Pancreas (tissue), 10 donors: ENCODE results near the gene TMEM240. TPM values are rescaled to one million over a fixed set of nuclear protein-coding genes. Genes with fewer than 3 reads are reported as not detected.

ENCODE experiments used
- ATAC-seq, 4 donors: fragments of 200-7000 bp; cut with Tn5 transposase; one replicate each; pipeline versions ENCODE4 v1.8.0 to v1.9.1; 2020; ENCODE audit warnings: mild to moderate bottlenecking in 4 of 4, moderate library complexity in 4 of 4
- DNase-seq, 6 donors: peaks; one replicate each; pipeline ENCODE4 v3.0.0-alpha.2; 2020
- FAIRE-seq: peaks from 2 replicates; lab custom pipeline; 2012; peaks lifted over from hg19 to GRCh38; lab: Jason Lieb, UNC
- H3K27ac ChIP-seq, 4 donors: fragments of 200-600 bp; sonication (generic); 1 replicate in 3 of 4; 2 replicates in 1 of 4; pipeline versions ENCODE4 v1.5.0 to v1.8.0; 2020
- H3K27me3 ChIP-seq, 4 donors: fragments of 200-600 bp; one replicate each; pipeline ENCODE4 v1.8.0; 2021
- H3K36me3 ChIP-seq, 3 donors: fragments of 200-600 bp; sonication (generic) in 1 of 3; one replicate each; pipeline versions ENCODE4 v1.5.0 to v1.8.0; 2020 to 2021
- H3K4me1 ChIP-seq, 3 donors: fragments of 200-600 bp; one replicate each; pipeline ENCODE4 v1.8.0; 2021
- H3K4me3 ChIP-seq, 4 donors: fragments of 200-600 bp; sonication (generic) in 2 of 4; one replicate each; pipeline versions ENCODE4 v1.5.0 to v1.8.0; 2020 to 2021
- H3K9me3 ChIP-seq, 4 donors: fragments of 200-600 bp; one replicate each; pipeline ENCODE4 v1.8.0; 2021
- CTCF ChIP-seq, 4 donors: fragments of 200-600 bp; sonication (generic) in 3 of 4; IDR thresholded peaks; one replicate each; pipeline versions ENCODE4 v1.5.0 to v1.8.0; 2021; ENCODE audit warnings: antibody characterized with exemption in 4 of 4
- WGBS, 2 donors: extraction: QIAGEN DNeasy Blood & Tissue Kit; methylation state at CpG; one replicate each; pipeline ENCODE4 v1.1.7; 2013; 5-methylcytosine and 5-hydroxymethylcytosine counted together
- intact Hi-C, 3 donors: fragments of 100-400 bp; cut with DNase I; formaldehyde crosslinking; loops; one replicate each; pipeline versions ENCODE4 v1.11.1 to v1.14.2; 2022
- polyA plus RNA-seq, 2 donors: library from polyadenylated mRNA; stranded (reverse); fragments of 200-250 nt; gene quantifications; one replicate each; pipeline ENCODE4 v1.2.3, GENCODE V29; 2013
- total RNA-seq, 6 donors: library from RNA; stranded (reverse); fragmentation: NEBNext Ultra II Directional in 4 of 6; extraction: Animal tissue kit (Norgen Biotek cat#: 25700) in 4 of 6; gene quantifications; one replicate each; pipeline versions ENCODE4 v1.2.1 to v1.2.4, GENCODE V29; 2021 to 2023
- donor health status: healthy with polysubstance abuse.
- donor health status: DM: no; HTN: no; CAD: no; lungs with moderate emphysema.
- donor health status: DM: no; HTN: no; CAD: no.
- donor health status: control.
- donor health status: control.
- donor health status: Bipolar disorder and iron deficiency.
- donor health status: DM: yes; HTN: yes; CAD: no.
- donor health status: DM: no; HTN: no; CAD: no.
- donor health status: DM: no; HTN: no; CAD: no.
- donor health status: DM: yes; HTN: yes; CAD: no.

The TMEM240 gene
- total and polyA plus RNA-seq, 8 donors, result 0.22 to 3.6 (median 0.79) TPM; not detected in 1

DNA sequence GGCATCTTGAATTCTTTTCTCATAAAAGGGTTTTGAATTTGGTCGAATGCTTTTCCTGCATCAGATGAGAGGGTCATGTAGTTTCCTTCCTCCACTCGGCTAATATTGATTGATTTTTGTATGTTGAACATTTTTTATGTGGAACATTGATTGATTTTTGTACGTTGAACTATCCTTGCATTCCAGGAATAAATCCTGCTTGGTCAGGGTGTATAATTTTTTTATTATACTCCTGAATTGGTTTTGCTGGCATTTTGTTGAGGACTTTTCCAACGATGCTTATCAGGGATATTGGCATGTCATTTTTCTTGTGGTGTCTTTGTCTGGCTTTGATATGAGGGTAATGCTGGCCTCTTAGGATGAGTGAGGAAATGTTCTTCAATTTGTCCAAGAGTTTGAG is 8.5 kb downstream of the TMEM240 start:
- no peak overlapping the region for H3K27ac ChIP-seq
- no peak for TF ChIP-seq CTCF (IDR thresholded peaks at IDR 0.05)
- FAIRE-seq (no peak), ATAC-seq (no peak), DNase-seq (no peak)
- H3K27me3 ChIP-seq, result no peaks in the 10 kb centered on the region
- H3K4me3 ChIP-seq, result no peak overlapping the region
- no peaks in the 10 kb centered on the region for H3K4me1 ChIP-seq
- WGBS, 2 donors, result 84 to 86% methylated on average over 4 of the region's 4 CpGs
- no peaks in the 10 kb centered on the region for H3K9me3 ChIP-seq
- peaks cover 0 to 5% (median 0%) of the 10 kb centered on the region in 3 donors for H3K36me3 ChIP-seq
- intact Hi-C loops, result no loop called here

- intact Hi-C loops, result no loop called here
- peaks cover 0 to 5% (median 0%) of the 10 kb centered on the region in 3 donors for H3K36me3 ChIP-seq
- ATAC-seq (no peak), DNase-seq (no peak), FAIRE-seq (no peak)
- H3K9me3 ChIP-seq, result no peaks in the 10 kb centered on the region
- no peak overlapping the region for H3K4me3 ChIP-seq
- no peak overlapping the region for H3K27ac ChIP-seq
- 97 to 98% methylated on average over 8 of the region's 8 CpGs for WGBS, 2 donors
- no peaks in the 10 kb centered on the region for H3K4me1 ChIP-seq
- H3K27me3 ChIP-seq, result no peaks in the 10 kb centered on the region
- TF ChIP-seq CTCF (IDR thresholded peaks at IDR 0.05), result no peak
Observed at GRCh38 chr1:1529936-1530335, 10.5 kb downstream of the TMEM240 start.

GRCh38 chr1:1529321-1529720 is 11.1 kb downstream of the TMEM240 start:
- Histone ChIP-seq H3K27ac (no peak overlapping the region), H3K9me3 (no peaks in the 10 kb centered on the region), H3K27me3 (no peaks in the 10 kb centered on the region), H3K4me3 (no peak overlapping the region), H3K36me3 (peaks cover 0 to 5% (median 0%) of the 10 kb centered on the region in 3 donors), H3K4me1 (no peaks in the 10 kb centered on the region)
- WGBS, 2 donors, result 98 to 99% methylated on average over 14 to 18 of the region's 18 CpGs
- peak in 1 of 6 donors; percentile 74 for DNase-seq
- intact Hi-C loops, result no loop called here
- no peak for TF ChIP-seq CTCF (IDR thresholded peaks at IDR 0.05)
- no peak for ATAC-seq
- no peak for FAIRE-seq

GRCh38 chr1:1528301-1529267 is 11.8 kb downstream of the TMEM240 start:
- no peak for TF ChIP-seq CTCF (IDR thresholded peaks at IDR 0.05)
- FAIRE-seq, result no peak

More at GRCh38 chr1:1528301-1529267, 11.8 kb downstream of the TMEM240 start:
- Histone ChIP-seq H3K36me3 (peaks cover 0 to 5% (median 0%) of the 10 kb centered on the region in 3 donors), H3K4me1 (no peaks in the 10 kb centered on the region), H3K27me3 (no peaks in the 10 kb centered on the region), H3K9me3 (no peaks in the 10 kb centered on the region), H3K4me3 (no peak overlapping the region), H3K27ac (no peak overlapping the region)
- intact Hi-C loops, result no loop called here
- WGBS, 2 donors, result 91 to 93% methylated on average over 34 to 37 of the region's 37 CpGs
- ATAC-seq (no peak), DNase-seq (peak in 1 of 6 donors; percentile 55)
